Stimulated activated effector memory CD8-positive, alpha-beta T cell treated with anti-CD3 and anti-CD28 coated beads, Interleukin-12 subunit alpha, Interleukin-12 subunit beta, amount 100 ng/mL, for 72 hours (primary cell): ENCODE data around the gene GRM8.

Experiments
- ATAC-seq: fragments of 150-1000 bp; cut with Tn5 transposase; 2 replicates; pipeline ENCODE4 v1.10.0; 2021
- DNase-seq, 2 donors: peaks; one replicate each; pipeline ENCODE4 v3.0.0; 2021 to 2022; ENCODE audit warnings: low spot score in 2 of 2
- H3K27ac Mint-ChIP-seq: one replicate; pipeline ENCODE4 v1.8.0; 2022; ENCODE audit warnings: mild to moderate bottlenecking, mixed read lengths
- H3K36me3 Mint-ChIP-seq: one replicate; pipeline ENCODE4 v1.8.0; 2022; ENCODE audit warnings: mild to moderate bottlenecking, mixed read lengths
- H3K4me1 Mint-ChIP-seq: one replicate; pipeline ENCODE4 v1.8.0; 2022; ENCODE audit warnings: mixed read lengths
- H3K4me3 Mint-ChIP-seq: one replicate; pipeline ENCODE4 v1.8.0; 2022; ENCODE audit warnings: mild to moderate bottlenecking, mixed read lengths
- H3K9me3 Mint-ChIP-seq: one replicate; pipeline ENCODE4 v1.8.0; 2022; ENCODE audit warnings: mixed read lengths

The GRM8 gene

GRCh38 chr7:127040042-127040441 lies 212.7 kb downstream of the GRM8 start:
- Mint-ChIP-seq H3K9me3 (peaks cover 8% of the 10 kb centered on the region), H3K4me1 (no peaks in the 10 kb centered on the region), H3K27ac (no peak overlapping the region), H3K4me3 (no peak overlapping the region), H3K36me3 (no peaks in the 10 kb centered on the region)
- no peak for DNase-seq
- ATAC-seq = no peak

- Mint-ChIP-seq H3K4me1 (no peaks in the 10 kb centered on the region), H3K9me3 (peaks cover 8% of the 10 kb centered on the region), H3K36me3 (no peaks in the 10 kb centered on the region), H3K4me3 (no peak overlapping the region), H3K27ac (no peak overlapping the region)
- DNase-seq = no peak
- ATAC-seq = no peak
Observed at GRCh38 chr7:127039541-127039940, 213.2 kb downstream of the GRM8 start.

DNA sequence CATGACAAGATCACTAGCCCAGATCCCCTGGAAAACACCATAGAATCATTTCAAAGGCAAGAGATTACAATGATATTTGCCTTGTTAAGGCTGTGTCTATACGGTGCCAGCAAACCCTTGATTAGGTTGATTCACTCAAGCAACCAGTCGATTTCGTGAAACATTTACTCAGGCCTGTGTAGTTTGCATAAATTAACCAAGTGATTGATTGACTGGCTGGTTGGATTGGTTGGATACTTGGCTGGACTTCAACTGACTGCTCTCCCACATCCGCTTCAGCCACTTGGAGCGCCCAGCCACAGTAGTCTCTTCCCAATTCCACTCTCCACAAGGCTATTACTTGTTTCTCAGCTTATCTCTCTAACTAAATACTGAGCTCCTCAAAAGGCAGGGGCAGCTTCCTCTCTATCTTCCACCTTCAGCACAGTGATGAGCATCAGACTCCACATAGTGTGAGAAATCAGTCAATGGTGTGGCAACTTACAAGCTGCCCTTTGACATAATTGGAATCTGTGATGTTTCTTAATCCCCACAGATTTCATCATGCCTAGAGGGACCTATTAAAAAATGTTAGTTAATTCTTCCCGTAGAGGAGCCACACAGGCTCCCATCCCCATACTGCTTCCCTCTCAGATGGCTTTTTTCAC lies 217.4 kb downstream of the GRM8 start:
- no peak overlapping the region for H3K27ac Mint-ChIP-seq
- no peak for ATAC-seq
- H3K4me1 Mint-ChIP-seq = no peaks in the 10 kb centered on the region
- no peak for DNase-seq
- no peak overlapping the region for H3K4me3 Mint-ChIP-seq
- no peaks in the 10 kb centered on the region for H3K36me3 Mint-ChIP-seq
- peaks cover 4% of the 10 kb centered on the region for H3K9me3 Mint-ChIP-seq

GRCh38 chr7:127034186-127034806 lies 218.4 kb downstream of the GRM8 start:
- no peak overlapping the region for H3K4me3 Mint-ChIP-seq
- no peaks in the 10 kb centered on the region for H3K4me1 Mint-ChIP-seq
- ATAC-seq (no peak), DNase-seq (no peak)
- peaks cover 4% of the 10 kb centered on the region for H3K9me3 Mint-ChIP-seq
- no peak overlapping the region for H3K27ac Mint-ChIP-seq
- no peaks in the 10 kb centered on the region for H3K36me3 Mint-ChIP-seq

GRCh38 chr7:127029823-127030222 lies 222.9 kb downstream of the GRM8 start:
- Mint-ChIP-seq H3K4me1 (no peaks in the 10 kb centered on the region), H3K27ac (no peak overlapping the region), H3K9me3 (peaks cover under 1% of the 10 kb centered on the region), H3K4me3 (no peak overlapping the region), H3K36me3 (no peaks in the 10 kb centered on the region)
- no peak for DNase-seq
- no peak for ATAC-seq

DNA sequence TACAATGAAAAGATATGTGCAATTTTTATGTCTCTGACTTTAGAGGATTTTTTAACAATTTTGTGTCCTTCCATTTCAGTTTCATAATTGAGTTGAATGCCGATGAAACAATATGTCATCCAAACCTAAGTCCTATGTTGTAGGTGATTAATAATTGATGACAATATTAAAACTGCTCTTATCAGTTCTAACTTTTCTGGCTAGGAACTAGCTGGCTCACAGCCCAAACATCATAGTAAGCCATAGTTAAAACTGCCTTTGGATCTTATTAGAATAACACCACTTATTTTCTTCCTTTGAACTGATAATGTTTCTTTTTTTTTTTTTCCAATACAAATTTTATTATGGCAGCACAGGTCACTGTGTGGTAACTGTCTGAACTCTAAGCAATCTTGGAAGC lies 230.9 kb downstream of the GRM8 start:
- Mint-ChIP-seq H3K9me3 (peaks cover 2% of the 10 kb centered on the region), H3K36me3 (no peaks in the 10 kb centered on the region), H3K4me3 (no peak overlapping the region), H3K4me1 (no peaks in the 10 kb centered on the region), H3K27ac (no peak overlapping the region)
- ATAC-seq (no peak), DNase-seq (no peak)

DNA sequence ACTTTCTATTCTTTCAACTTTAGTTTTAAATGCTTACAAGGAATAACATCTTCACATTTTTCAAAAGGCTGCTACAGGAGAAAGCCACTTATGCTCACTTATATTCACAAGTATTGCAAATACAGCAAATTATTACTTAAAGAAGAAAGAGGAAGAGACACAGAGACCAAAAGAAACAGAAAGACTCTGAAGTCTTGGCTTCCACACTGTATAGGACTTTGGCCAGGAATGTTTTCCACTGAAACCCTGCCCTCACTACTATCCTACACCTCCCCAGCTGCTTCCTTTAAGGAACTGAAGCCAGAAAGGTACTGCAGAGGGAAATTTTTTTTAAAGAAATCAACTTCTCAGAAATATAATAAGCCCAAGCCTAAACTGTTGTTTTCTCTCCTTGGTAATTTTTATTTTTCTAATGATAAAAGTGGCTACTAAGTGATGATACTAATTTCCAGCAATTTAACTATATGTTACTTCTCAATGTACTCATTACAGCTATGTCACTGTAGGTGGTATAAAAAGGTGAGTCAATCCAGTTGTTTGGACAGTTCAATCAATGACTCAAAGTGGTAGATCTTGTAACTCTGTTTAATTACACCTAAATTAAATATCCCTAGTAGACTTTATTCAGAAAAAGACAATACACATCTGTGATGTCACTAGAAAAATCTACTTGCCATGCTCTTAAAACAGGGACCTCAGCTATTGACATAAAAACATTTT lies 231.6 kb downstream of the GRM8 start:
- Mint-ChIP-seq H3K36me3 (no peaks in the 10 kb centered on the region), H3K4me1 (no peaks in the 10 kb centered on the region), H3K4me3 (no peak overlapping the region), H3K9me3 (peaks cover 2% of the 10 kb centered on the region), H3K27ac (no peak overlapping the region)
- no peak for ATAC-seq
- no peak for DNase-seq

- Mint-ChIP-seq H3K4me3 (no peak overlapping the region), H3K36me3 (no peaks in the 10 kb centered on the region), H3K4me1 (no peaks in the 10 kb centered on the region), H3K9me3 (no peaks in the 10 kb centered on the region), H3K27ac (no peak overlapping the region)
- ATAC-seq (no peak), DNase-seq (no peak)
Observed at GRCh38 chr7:127018889-127019288, 233.9 kb downstream of the GRM8 start.

GRCh38 chr7:127017196-127017595 lies 235.5 kb downstream of the GRM8 start:
- ATAC-seq (no peak), DNase-seq (no peak)
- Mint-ChIP-seq H3K4me1 (no peaks in the 10 kb centered on the region), H3K4me3 (no peak overlapping the region), H3K36me3 (no peaks in the 10 kb centered on the region), H3K27ac (no peak overlapping the region), H3K9me3 (no peaks in the 10 kb centered on the region)

- no peak overlapping the region for H3K27ac Mint-ChIP-seq
- ATAC-seq (no peak), DNase-seq (no peak)
- H3K4me3 Mint-ChIP-seq = no peak overlapping the region
- no peaks in the 10 kb centered on the region for H3K4me1 Mint-ChIP-seq
- no peaks in the 10 kb centered on the region for H3K9me3 Mint-ChIP-seq
- H3K36me3 Mint-ChIP-seq = no peaks in the 10 kb centered on the region
Observed at GRCh38 chr7:127000725-127001124, 252.0 kb downstream of the GRM8 start.

GRCh38 chr7:126996659-126997058 lies 256.1 kb downstream of the GRM8 start:
- no peak for ATAC-seq
- H3K36me3 Mint-ChIP-seq = no peaks in the 10 kb centered on the region
- no peak for DNase-seq
- no peak overlapping the region for H3K27ac Mint-ChIP-seq
- H3K4me3 Mint-ChIP-seq = no peak overlapping the region
- H3K9me3 Mint-ChIP-seq = no peaks in the 10 kb centered on the region
- H3K4me1 Mint-ChIP-seq = no peaks in the 10 kb centered on the region

DNA sequence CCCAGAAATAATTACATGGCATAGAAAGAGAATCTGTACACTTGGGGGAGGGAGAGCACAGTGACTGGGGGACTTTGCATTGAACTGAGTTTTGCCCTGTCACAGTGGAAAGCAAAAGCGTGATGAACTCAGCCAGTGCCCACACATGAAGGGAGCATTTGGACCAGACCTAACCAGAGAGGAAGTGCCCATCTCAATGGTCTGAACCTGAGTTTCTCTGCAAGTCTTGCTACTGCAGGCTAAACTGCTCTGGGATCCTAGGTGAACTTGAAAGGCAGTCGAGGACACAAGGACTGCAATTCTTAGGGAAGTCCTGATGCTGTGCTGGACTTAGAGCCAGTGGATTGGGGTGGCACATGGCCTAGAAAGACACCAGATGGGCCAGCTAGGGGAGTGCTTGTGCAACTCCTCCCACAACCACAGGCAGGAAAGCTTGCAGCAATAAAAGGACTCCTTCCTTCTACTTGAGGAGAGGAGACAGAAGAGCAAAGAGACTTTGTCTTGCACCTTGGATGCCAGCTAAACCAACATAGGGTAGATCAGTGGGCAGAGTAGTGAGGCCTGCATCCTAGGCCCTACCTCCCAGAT lies 259.0 kb downstream of the GRM8 start:
- Mint-ChIP-seq H3K36me3 (no peaks in the 10 kb centered on the region), H3K27ac (no peak overlapping the region), H3K9me3 (no peaks in the 10 kb centered on the region), H3K4me3 (no peak overlapping the region), H3K4me1 (no peaks in the 10 kb centered on the region)
- ATAC-seq = peak; percentile 24
- DNase-seq = no peak

- no peak overlapping the region for H3K27ac Mint-ChIP-seq
- ATAC-seq (no peak), DNase-seq (no peak)
- H3K4me3 Mint-ChIP-seq = no peak overlapping the region
- no peaks in the 10 kb centered on the region for H3K4me1 Mint-ChIP-seq
- peaks cover 3% of the 10 kb centered on the region for H3K9me3 Mint-ChIP-seq
- no peaks in the 10 kb centered on the region for H3K36me3 Mint-ChIP-seq
Observed at GRCh38 chr7:126988022-126988421, 264.7 kb downstream of the GRM8 start.

GRCh38 chr7:126979722-126980121 lies 273.0 kb downstream of the GRM8 start:
- no peak overlapping the region for H3K4me3 Mint-ChIP-seq
- no peaks in the 10 kb centered on the region for H3K9me3 Mint-ChIP-seq
- H3K36me3 Mint-ChIP-seq = no peaks in the 10 kb centered on the region
- DNase-seq (no peak), ATAC-seq (no peak)
- no peak overlapping the region for H3K27ac Mint-ChIP-seq
- no peaks in the 10 kb centered on the region for H3K4me1 Mint-ChIP-seq

- ATAC-seq (no peak), DNase-seq (no peak)
- Mint-ChIP-seq H3K9me3 (no peaks in the 10 kb centered on the region), H3K27ac (no peak overlapping the region), H3K36me3 (no peaks in the 10 kb centered on the region), H3K4me1 (no peaks in the 10 kb centered on the region), H3K4me3 (no peak overlapping the region)
Observed at GRCh38 chr7:126978865-126979264, 273.9 kb downstream of the GRM8 start.

- H3K4me3 Mint-ChIP-seq = no peak overlapping the region
- DNase-seq = no peak
- no peak for ATAC-seq
- H3K9me3 Mint-ChIP-seq = peaks cover 3% of the 10 kb centered on the region
- no peak overlapping the region for H3K27ac Mint-ChIP-seq
- no peaks in the 10 kb centered on the region for H3K36me3 Mint-ChIP-seq
- H3K4me1 Mint-ChIP-seq = no peaks in the 10 kb centered on the region
Observed at GRCh38 chr7:126973066-126973465, 279.7 kb downstream of the GRM8 start.
